SK-N-SH (cell line): ENCODE measurements around the gene SHC3. TPM values are rescaled to one million over a fixed set of nuclear protein-coding genes. Genes with fewer than 3 reads are reported as not detected.

Experiments
- CTCF ChIA-PET: fragments of 300-600, 350-600 bp; formaldehyde crosslinking; extraction: SDS; loops from one replicate; lab custom pipeline; 2021; lab: Yijun Ruan, JAX
- POLR2A ChIA-PET: fragments of 350-600 bp; sonication (Branson Sonifier 250); formaldehyde crosslinking; extraction: SDS; loops from one replicate; lab custom pipeline; 2020; ENCODE audit warnings: antibody characterized with exemption, inconsistent platforms; lab: Yijun Ruan, JAX
- DNase-seq: peaks from one replicate; pipeline ENCODE4 v3.0.0; 2012
- H2AFZ ChIP-seq: fragments of 200-600 bp; sonication (generic); 2 replicates; pipeline ENCODE4 v1.8.1; 2016; ENCODE audit warnings: antibody characterized with exemption, mild to moderate bottlenecking, low read depth
- H3F3A ChIP-seq: fragments of 200-600 bp; sonication (generic); replicated peaks from 2 replicates; pipeline ENCODE3; 2016; ENCODE audit warnings: antibody characterized with exemption, mild to moderate bottlenecking; ENCODE audit not compliant: insufficient read depth
- H3K27ac ChIP-seq, 2 experiments: fragments of 200-500 bp in 1 of 2; fragments of 200-600 bp in 1 of 2; sonication (Bioruptor generic) in 1 of 2; sonication (generic), shearing (Covaris generic) in 1 of 2; 2 replicates each; pipeline versions ENCODE4 v1.5.1 to v1.6.1; 2014 to 2016; ENCODE audit warnings: low read depth in 2 of 2, inconsistent platforms in 1 of 2, low read length in 1 of 2, mild to moderate bottlenecking in 1 of 2, mixed read lengths in 1 of 2
- H3K27me3 ChIP-seq: fragments of 200-600 bp; sonication (generic), shearing (Covaris generic); 2 replicates; pipeline ENCODE4 v1.6.1; 2016; ENCODE audit warnings: mixed run types; ENCODE audit not compliant: insufficient read depth
- H3K36me3 ChIP-seq, 2 experiments: fragments of 200-500 bp in 1 of 2; fragments of 200-600 bp in 1 of 2; sonication (Bioruptor generic) in 1 of 2; sonication (generic) in 1 of 2; replicated peaks in 1 of 2; 2 replicates each; pipeline versions ENCODE3 to v1.5.1; 2014 to 2016; ENCODE audit warnings: low read length in 1 of 2, mild to moderate bottlenecking in 1 of 2; ENCODE audit not compliant: insufficient read depth in 2 of 2, control insufficient read depth in 1 of 2
- H3K4me1 ChIP-seq, 2 experiments: fragments of 200-500 bp in 1 of 2; fragments of 200-600 bp in 1 of 2; sonication (Bioruptor generic) in 1 of 2; sonication (generic), shearing (Covaris generic) in 1 of 2; 2 replicates each; pipeline versions ENCODE4 v1.5.1 to v1.6.1; 2014 to 2016; ENCODE audit warnings: low read depth in 1 of 2, low read length in 1 of 2, mixed run types in 1 of 2; ENCODE audit not compliant: insufficient read depth in 2 of 2, control insufficient read depth in 1 of 2
- H3K4me2 ChIP-seq: fragments of 200-600 bp; sonication (generic), shearing (Covaris generic); 2 replicates; pipeline ENCODE4 v1.6.1; 2017; ENCODE audit warnings: mixed run types
- H3K4me3 ChIP-seq, 2 experiments: fragments of 200-500 bp in 1 of 2; fragments of 200-600 bp in 1 of 2; sonication (Bioruptor generic) in 1 of 2; sonication (generic), shearing (Covaris generic) in 1 of 2; 2 replicates each; pipeline versions ENCODE4 v1.5.1 to v1.8.1; 2014 to 2016; ENCODE audit warnings: low read depth in 2 of 2, inconsistent platforms in 1 of 2, low read length in 1 of 2, mild to moderate bottlenecking in 1 of 2, mixed read lengths in 1 of 2, moderate library complexity in 1 of 2
- H3K79me2 ChIP-seq: fragments of 200-600 bp; sonication (generic); 2 replicates; pipeline ENCODE4 v1.8.1; 2017; ENCODE audit warnings: mild to moderate bottlenecking; ENCODE audit not compliant: insufficient read depth
- H3K9ac ChIP-seq: fragments of 200-600 bp; sonication (generic); 2 replicates; pipeline ENCODE4 v1.6.1; 2017; ENCODE audit warnings: mixed run types
- H3K9me2 ChIP-seq: fragments of 200-600 bp; sonication (generic); 2 replicates; pipeline ENCODE4 v1.6.1; 2017; ENCODE audit warnings: mixed run types
- H3K9me3 ChIP-seq: fragments of 200-600 bp; sonication (generic); 2 replicates; pipeline ENCODE4 v1.6.1; 2017; ENCODE audit warnings: mixed run types, mild to moderate bottlenecking, moderate library complexity
- H4K20me1 ChIP-seq: fragments of 200-600 bp; sonication (generic); 2 replicates; pipeline ENCODE4 v1.6.1; 2017; ENCODE audit warnings: mild to moderate bottlenecking, mixed run types; ENCODE audit not compliant: insufficient read depth
- CHD2 ChIP-seq: fragments of 150-350 bp; IDR thresholded peaks from 2 replicates; pipeline ENCODE4 v1.6.1; 2018; ENCODE audit warnings: low read length; ENCODE audit not compliant: partially characterized antibody
- EZH2phosphoT487 ChIP-seq: fragments of 200-600 bp; sonication (generic); IDR thresholded peaks from 2 replicates; pipeline ENCODE4 v1.6.1; 2017; ENCODE audit warnings: low read depth, mixed run types, mild to moderate bottlenecking, antibody characterized with exemption, moderate library complexity, borderline replicate concordance
- FOSL2 ChIP-seq: IDR thresholded peaks from 2 replicates; pipeline ENCODE4 v1.4.0; 2012; ENCODE audit warnings: low read depth, mild to moderate bottlenecking, moderate library complexity, borderline replicate concordance
- FOXJ3 ChIP-seq: sonication (generic); formaldehyde crosslinking; IDR thresholded peaks from 2 replicates; pipeline ENCODE4 v1.5.1; 2020; ENCODE audit warnings: mild to moderate bottlenecking, missing genetic modification reagents
- IRF3 ChIP-seq: fragments of 150-350 bp; IDR thresholded peaks from 2 replicates; pipeline ENCODE4 v1.6.1; 2016; ENCODE audit warnings: mild to moderate bottlenecking, low read depth, low read length
- JUND ChIP-seq: IDR thresholded peaks from 2 replicates; pipeline ENCODE4 v1.4.0; 2012
- MEF2A ChIP-seq: IDR thresholded peaks from 2 replicates; pipeline ENCODE4 v1.4.0; 2012; ENCODE audit warnings: low read depth, borderline replicate concordance
- MXI1 ChIP-seq: IDR thresholded peaks from 2 replicates; pipeline ENCODE4 v1.6.1; 2012; ENCODE audit warnings: mild to moderate bottlenecking, low read depth, low read length, improper control_type of control experiment
- NFIC ChIP-seq: IDR thresholded peaks from 2 replicates; pipeline ENCODE4 v1.4.0; 2012; ENCODE audit warnings: borderline replicate concordance
- NRF1 ChIP-seq: IDR thresholded peaks from 2 replicates; pipeline ENCODE4 v1.6.1; 2012; ENCODE audit warnings: low read depth, mild to moderate bottlenecking, low read length
- RFX5 ChIP-seq: IDR thresholded peaks from 2 replicates; pipeline ENCODE4 v1.6.1; 2012; ENCODE audit warnings: mild to moderate bottlenecking, improper control_type of control experiment, low read length
- SMC3 ChIP-seq: IDR thresholded peaks from 2 replicates; pipeline ENCODE4 v1.6.1; 2012; ENCODE audit warnings: low read depth, low read length, improper control_type of control experiment
- TAF1 ChIP-seq: IDR thresholded peaks from 2 replicates; pipeline ENCODE4 v1.6.1; 2012; ENCODE audit warnings: low read depth, mild to moderate bottlenecking, low read length, moderate library complexity, borderline replicate concordance
- TEAD4 ChIP-seq: IDR thresholded peaks from 2 replicates; pipeline ENCODE4 v1.4.0; 2012; ENCODE audit warnings: mild to moderate bottlenecking, borderline replicate concordance; ENCODE audit not compliant: insufficient read depth
- USF2 ChIP-seq: fragments of 150-350 bp; IDR thresholded peaks from 2 replicates; pipeline ENCODE4 v1.6.1; 2017; ENCODE audit warnings: antibody characterized with exemption, low read length, low read depth, borderline replicate concordance
- YY1 ChIP-seq: IDR thresholded peaks from 2 replicates; pipeline ENCODE4 v1.4.0; 2012; ENCODE audit warnings: low read depth, mild to moderate bottlenecking
- WGBS: methylation state at CpG from one replicate; pipeline ENCODE4 v1.1.6; 2017; ENCODE audit warnings: low lambda C conversion rate; 5-methylcytosine and 5-hydroxymethylcytosine counted together
- polyA plus RNA-seq, 3 experiments: library from polyadenylated mRNA; depleted of rRNA; stranded (reverse); fragments of >200 nt; gene quantifications; 2 replicates each; pipeline ENCODE4 v1.2.3, GENCODE V29; 2012
- TF ChIP-seq, protein P1 (sequence below): IDR thresholded peaks from 2 replicates; pipeline ENCODE4 v1.4.0; 2012; ENCODE audit warnings: low read depth

SHC3 gene
- polyA plus RNA-seq, 1 of the 3 experiments (the other 2 are of a cell fraction) = 3.2 TPM

- TF ChIP-seq EZH2phosphoT487 (no peak), MXI1 (no peak), NFIC (no peak), YY1 (no peak), USF2 (no peak), NRF1 (no peak)
- TF ChIP-seq, all 33 proteins: peak for 0
These were observed 140.7 kb downstream of the SHC3 start (continued) for GRCh38 chr9:89037891-89038290.

DNA sequence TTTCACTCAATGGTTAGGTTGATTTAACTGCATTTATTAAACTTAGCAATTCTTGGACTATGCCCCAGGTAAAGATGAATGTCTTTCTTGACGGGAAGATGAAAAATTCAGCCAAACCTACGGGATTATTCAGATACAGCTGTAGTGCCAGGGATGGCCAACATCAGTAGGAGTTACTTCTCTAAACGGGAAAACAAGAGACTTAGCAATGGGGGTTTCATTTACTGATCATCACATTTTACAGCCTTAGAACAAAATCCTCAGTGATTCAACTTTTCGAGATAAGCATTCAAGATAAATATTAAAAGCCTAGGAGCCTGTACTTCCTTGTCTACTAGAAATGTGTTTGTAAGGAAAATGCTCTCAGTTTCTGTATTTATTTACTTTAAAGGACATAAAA, 141.3 kb downstream of the SHC3 start:
- H3K9ac ChIP-seq = no peak overlapping the region
- H3K4me2 ChIP-seq = no peak overlapping the region
- H3K36me3 ChIP-seq = peaks cover 3 to 36% of the 10 kb centered on the region in 2 experiments
- TF ChIP-seq TEAD4 (no peak), FOSL2 (no peak), JUND (no peak), CHD2 (no peak), IRF3 (no peak), RFX5 (no peak), FOXJ3 (CRISPR knock-in tag) (no peak)
- TF ChIP-seq, protein P1, sequence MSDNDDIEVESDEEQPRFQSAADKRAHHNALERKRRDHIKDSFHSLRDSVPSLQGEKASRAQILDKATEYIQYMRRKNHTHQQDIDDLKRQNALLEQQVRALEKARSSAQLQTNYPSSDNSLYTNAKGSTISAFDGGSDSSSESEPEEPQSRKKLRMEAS = no peak
- 83% methylated on average over 4 of the region's 4 CpGs for WGBS
- H3K9me2 ChIP-seq = no peaks in the 10 kb centered on the region
- H4K20me1 ChIP-seq = no peaks in the 10 kb centered on the region
- CTCF ChIA-PET = no interaction called here
- POLR2A ChIA-PET = no interaction called here
- H3K4me3 ChIP-seq = no peak overlapping the region
- H2AFZ ChIP-seq = no peak overlapping the region
- H3K27ac ChIP-seq = no peak overlapping the region
- no peaks in the 10 kb centered on the region for H3K27me3 ChIP-seq
- no peaks in the 10 kb centered on the region for H3K9me3 ChIP-seq
- DNase-seq = no peak
- H3K79me2 ChIP-seq = no peaks in the 10 kb centered on the region
- no peaks in the 10 kb centered on the region for H3F3A ChIP-seq
- peaks cover 0 to 3% of the 10 kb centered on the region in 2 experiments; a peak in 1 of 4 replicates for H3K4me1 ChIP-seq

DNA sequence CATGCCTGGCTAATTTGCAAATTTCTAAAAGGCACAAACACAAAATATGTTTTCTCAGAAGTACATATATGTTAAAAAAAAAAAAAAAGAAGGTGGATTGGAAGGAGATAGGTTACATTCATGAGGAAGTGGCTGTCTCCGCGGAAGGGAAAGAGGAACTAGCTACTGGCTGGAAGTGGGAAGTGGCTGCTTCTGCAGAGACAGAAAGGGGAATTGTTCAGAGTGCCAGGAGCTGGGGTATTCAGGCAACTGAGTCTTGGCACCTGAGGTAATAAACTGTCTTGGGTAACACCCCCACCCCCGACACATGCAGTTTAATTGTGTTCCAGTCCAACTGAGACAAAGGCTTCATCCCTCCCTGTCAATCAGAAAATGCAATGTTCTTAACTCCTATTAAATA, 141.7 kb downstream of the SHC3 start:
- Histone ChIP-seq H2AFZ (no peak overlapping the region), H3K9me3 (no peaks in the 10 kb centered on the region), H3F3A (no peaks in the 10 kb centered on the region), H3K4me3 (no peak overlapping the region), H3K27ac (no peak overlapping the region), H3K36me3 (peaks cover 5 to 41% of the 10 kb centered on the region in 2 experiments), H4K20me1 (no peaks in the 10 kb centered on the region), H3K9ac (no peak overlapping the region), H3K4me2 (no peak overlapping the region), H3K4me1 (peaks cover 0 to 3% of the 10 kb centered on the region in 2 experiments; a peak in 1 of 4 replicates), H3K27me3 (no peaks in the 10 kb centered on the region), H3K9me2 (no peaks in the 10 kb centered on the region), H3K79me2 (no peaks in the 10 kb centered on the region)
- CTCF ChIA-PET = no interaction called here
- DNase-seq = no peak
- POLR2A ChIA-PET = no interaction called here
- WGBS = 86% methylated on average over 3 of the region's 3 CpGs
- TF ChIP-seq SMC3 (no peak), TAF1 (no peak), YY1 (no peak), MEF2A (no peak)
